ENCODE results near the gene GGT6.

The GGT6 gene

DNA sequence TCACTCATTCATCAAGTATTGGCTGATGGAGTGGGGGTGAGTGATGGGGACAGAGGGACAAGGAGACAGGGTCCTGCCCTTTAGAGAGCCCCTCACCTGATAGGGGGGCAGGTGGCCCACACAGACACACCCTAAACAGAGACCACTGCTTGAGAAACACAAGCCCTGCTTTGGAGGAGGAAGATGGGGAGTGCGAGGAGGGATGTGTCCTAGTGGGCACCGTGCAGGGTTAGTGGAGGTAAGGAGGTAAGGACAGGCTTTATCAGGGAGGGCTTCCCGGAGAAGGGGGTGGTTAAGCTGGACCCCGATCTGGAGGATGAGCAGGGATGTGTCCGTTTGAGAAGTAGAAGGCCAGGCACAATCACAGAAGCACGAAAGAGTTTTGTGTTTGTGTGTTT is 15.8 kb upstream of the GGT6 start:
- DNase-seq (ENCODE audit: low spot score), result no peak

DNA sequence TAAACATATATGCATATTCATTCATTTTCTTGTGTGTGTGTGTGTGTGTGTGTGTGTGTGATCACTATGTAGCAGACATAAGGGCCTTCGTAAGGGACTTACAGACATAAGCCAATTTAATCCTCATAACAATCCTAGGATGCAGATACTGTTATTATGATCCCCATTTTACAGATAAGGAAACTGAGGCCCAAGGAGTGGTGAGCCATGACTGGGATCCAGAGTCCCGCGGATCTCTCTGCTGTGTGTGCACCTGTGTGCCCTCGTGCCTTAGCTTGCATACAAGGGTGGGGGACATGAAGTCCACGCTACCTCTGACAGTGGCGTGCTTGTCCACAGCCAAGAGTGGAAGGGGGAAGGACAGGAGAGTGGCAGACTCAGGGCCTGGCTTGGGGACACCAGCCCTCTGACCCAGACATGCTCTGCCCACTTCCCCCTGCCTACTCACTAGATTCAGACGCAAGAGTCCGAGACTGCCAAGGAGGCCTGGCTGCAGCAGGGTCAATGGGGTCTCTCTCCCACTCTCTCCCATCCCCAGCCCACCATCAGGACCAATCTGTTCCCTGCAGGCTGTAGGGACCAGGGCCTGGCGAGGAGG is 14.2 kb upstream of the GGT6 start:
- DNase-seq (ENCODE audit: low spot score), result no peak

DNA sequence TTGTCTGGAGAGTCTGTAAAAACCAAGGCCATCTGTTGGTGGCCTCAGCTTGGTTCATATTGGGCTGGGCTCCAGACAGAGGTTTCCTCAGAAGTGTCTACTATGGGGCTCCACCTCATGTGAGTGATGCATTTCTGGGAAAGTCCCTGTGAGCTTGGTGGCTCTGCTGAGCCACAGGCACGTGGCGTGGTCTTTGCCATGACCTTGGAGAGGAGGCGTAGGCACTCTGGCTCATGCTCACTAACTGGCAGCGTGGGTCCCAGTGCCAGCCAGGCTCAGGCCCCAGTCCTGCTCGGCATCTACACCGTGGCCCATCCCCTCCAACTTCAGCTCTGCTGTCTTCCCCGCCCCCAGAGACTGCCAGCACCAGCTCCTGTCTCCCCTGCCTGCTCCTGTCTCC is 13.3 kb upstream of the GGT6 start:
- DNase-seq (ENCODE audit: low spot score), result peak; percentile 85

DNA sequence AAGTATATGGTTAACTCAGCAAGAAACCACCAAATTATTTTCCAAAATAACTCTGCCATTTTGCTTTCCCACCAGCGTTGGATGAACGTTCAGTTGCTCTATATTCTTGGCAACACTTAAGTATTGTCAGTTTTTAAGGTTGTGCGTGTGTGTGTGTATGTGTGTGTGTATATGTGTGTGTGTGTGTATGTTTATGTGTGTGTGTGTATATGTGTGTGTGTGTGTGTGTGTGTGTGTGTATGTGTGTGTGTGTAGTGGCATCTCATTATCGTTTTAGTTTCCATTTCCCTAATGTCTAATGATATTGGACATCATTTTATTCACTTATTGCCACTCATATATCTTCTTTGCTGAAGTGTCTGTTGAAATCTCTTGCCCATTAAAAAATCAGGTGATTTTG is 12.7 kb upstream of the GGT6 start:
- no peak for DNase-seq (ENCODE audit: low spot score)

DNA sequence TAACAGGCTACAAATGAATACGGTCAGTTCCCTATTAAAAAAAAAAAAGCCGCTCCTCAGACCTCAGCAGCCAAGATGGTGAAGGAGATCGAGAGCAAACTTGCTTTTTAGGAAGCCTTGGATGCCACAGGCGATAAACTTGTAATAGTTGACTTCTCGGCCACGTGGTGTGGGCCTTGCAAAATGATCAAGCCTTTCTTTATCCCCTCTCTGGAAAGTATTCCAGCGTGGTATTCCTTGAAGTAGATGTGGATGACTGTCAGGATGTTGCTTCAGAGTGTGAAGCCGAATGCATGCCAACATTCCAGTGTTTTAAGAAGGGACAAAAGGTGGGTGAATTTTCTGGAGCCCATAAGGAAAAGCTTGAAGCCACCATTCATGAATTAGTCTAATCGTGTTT is 11.8 kb upstream of the GGT6 start:
- DNase-seq (ENCODE audit: low spot score), result no peak

DNA sequence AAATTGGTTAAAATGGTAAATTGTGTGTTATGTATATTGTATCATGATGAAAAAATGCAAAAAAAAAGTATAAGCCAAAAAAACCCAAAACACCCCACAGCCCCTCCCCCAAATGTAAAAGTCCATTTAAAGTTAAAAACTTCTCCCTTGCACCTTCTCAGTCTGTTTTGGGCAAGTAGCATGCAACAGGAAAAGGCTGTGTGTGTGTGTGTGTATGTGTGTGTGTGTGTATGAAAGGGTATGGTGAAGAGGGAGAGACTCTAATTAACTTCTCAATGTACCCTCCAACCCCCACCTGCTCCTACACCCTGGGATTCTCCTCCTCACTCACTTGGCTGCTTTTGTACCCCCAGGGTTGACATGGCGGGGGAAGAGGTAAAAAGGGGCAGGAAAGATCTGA is 9.2 kb upstream of the GGT6 start:
- no peak for DNase-seq (ENCODE audit: low spot score)

DNA sequence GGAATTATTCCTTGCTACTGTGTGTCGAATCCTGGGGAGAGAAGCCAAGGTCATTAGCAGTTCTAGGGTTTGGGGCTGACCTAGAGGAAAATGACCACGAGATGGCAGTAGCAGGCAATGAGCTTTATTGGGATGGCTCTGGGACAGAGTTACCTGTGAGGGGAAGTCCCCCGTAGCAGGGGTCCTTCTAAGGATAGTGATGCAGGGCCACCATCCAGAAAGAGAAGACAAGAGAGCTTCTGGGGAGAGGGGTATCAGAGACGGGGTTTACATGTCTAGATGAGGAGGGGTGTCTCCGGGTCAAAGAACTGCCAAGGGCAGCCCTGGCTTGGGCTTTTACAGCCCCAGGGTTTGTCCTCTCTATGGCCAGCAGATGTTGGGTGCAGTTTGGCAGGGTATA is 6.4 kb upstream of the GGT6 start:
- peak; percentile 65 for DNase-seq (ENCODE audit: low spot score)

DNA sequence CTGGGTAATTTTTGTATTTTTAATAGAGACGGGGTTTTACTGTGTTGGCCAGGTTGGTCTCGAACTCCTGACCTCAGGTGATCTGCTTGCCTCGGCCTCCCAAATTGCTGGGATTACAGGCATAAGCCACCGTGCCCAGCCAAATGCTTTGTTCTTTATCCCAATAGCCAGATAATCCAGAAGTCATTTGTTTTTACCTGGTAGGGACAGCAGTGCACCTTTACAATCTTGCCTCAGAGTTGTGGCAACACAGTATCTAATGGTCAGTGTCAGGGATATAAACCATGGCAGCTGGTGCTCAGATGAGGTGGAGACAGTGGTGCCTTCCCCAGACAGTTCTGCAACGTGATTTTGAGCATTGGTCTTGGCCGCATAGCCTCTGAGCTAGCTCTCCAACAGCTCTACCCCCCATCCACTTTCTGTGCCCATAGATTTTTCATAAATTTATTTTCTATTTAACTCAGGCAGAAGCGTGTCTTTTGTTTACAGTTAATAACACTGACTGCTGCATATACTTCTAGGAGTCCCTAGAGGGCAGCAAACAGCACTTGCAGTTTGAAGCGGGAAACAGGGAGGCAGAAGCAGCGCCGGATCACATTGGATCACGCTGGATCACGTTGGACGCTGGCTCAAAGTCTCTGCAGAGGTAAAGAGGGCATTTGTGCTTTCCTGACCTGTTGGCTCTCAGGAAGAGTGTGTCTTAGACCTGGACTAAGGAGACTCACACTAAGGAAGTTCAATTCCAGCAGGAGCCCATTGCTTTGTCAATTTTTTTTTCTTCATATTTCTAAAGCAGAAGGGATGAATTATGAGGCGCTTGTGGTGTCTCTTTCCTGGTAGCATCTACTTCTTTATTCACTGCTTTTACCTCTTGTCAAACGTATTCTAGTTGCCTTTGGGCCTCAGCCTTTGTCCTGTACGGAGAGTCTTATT is 5.1 kb upstream of the GGT6 start:
- peak; percentile 77 for DNase-seq (ENCODE audit: low spot score)

DNA sequence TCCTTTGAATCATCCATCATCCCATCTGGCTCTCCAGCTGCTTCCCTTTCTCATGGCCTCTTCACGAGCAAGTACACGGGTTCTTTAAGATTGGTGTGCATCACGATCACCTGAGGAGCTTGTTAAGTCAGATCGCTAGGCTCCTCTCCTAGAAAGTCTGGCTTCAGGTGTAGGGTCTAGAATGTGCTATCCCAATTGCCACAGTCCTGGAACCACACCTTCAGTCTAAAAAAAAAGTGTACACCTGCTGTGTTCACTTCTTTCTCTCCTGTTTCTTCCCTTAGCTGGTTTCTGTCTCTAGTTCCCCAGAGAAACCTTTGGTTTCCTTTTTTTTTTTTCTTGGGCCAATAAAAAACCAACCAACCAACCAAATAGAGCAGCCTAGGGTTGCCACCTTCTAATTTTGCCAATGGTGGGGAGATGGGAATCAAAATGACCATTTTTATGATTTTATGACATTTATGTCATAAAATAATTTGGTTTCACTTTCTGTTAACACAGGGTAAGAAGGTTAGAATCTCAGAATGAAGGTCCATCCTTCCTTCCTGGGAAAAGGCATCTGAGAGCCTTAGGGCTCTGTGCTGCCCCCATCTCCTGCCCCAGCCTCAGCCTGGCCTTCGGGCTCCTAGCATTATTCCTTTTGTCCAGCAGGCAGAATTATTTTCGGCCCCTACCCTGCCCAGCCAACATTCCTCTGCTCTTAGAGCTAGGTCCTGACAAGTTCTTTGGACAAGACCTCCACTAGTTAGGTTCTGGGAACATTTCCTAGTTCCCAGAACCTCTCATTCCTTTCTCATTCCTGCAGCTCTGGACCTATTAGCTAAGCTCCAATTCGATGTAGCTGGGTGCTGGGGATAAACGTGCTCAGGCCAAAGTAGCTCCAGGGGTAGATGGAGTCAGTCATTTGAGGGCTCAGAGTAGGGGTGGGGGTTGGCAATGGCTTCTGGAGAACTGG is 1.9 kb upstream of the GGT6 start:
- no peak for DNase-seq (ENCODE audit: low spot score)

DNA sequence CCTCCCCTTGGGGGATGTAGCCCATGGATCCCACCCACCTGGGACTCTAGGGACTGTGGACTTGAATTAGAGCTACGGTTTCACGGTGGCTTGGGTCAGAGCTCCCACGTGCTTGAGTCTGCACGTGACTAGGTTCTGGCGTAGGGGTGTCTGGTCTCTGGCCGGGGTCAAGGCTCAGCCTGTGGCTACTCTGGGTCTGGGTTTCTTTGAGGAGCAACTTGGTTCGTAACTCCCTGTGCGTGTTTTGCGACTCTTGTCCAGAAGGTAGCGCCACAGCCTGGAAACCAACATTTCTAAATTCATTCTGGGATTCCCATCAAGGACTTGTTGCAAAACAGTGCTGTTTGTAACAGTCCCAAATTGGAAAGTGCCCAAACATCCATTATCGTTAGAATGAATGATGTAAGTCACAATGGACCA is 470 bp upstream of the GGT6 start:
- DNase-seq (ENCODE audit: low spot score), result no peak

DNA sequence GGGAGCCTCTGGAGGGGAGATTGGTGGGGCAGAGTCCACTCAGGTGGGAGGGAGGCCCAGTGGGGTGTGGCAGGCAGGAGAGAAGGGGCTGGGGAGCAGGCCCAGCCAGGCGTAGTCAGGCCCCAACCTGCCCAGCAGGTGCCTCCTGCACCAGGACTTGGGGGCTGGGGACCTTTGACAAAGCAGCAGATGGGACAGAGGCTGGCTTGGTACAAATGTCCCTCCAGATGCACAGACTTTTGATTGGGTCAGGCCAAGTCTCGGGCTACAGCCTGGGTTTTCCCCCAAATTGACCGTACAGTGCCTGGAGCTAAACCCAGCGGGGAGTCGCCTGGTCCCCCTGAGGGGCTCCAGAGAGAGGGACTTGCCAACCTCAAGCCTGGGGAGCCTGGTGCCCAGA is 411 bp downstream of the GGT6 start:
- no peak for DNase-seq (ENCODE audit: low spot score)

DNA sequence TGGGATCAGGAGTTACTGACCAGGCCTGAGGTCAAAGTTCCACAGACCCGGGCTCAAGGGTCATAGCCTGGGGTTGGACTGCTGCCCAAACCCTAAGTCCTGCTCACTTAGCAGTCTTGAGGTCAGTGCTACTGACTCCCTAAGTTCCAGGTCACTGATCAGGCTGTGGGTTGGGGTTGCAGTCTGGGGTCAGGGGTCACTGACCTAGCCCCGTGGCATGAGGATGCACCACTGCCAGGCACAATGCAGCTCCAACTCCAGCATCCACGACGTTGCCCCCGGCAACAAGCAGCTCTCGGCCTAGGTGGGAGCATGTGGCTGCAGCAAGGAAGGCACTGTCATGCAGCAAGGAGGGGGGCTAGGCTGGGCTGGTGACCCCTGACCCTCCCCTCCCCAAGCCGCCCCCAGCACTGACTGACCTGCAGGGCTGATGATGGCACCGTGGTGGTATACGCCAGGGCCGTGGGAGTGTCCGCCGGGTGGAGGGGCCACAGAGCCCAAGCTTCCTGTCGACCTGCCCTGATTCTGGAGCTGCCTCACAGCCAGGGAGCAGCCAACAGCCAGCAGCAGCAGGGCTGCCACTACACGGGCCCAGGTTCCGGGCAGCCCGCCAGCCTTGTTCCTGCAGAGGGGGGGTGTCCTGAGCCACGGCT is 1.1 kb downstream of the GGT6 start:
- no peak for DNase-seq (ENCODE audit: low spot score)

DNA sequence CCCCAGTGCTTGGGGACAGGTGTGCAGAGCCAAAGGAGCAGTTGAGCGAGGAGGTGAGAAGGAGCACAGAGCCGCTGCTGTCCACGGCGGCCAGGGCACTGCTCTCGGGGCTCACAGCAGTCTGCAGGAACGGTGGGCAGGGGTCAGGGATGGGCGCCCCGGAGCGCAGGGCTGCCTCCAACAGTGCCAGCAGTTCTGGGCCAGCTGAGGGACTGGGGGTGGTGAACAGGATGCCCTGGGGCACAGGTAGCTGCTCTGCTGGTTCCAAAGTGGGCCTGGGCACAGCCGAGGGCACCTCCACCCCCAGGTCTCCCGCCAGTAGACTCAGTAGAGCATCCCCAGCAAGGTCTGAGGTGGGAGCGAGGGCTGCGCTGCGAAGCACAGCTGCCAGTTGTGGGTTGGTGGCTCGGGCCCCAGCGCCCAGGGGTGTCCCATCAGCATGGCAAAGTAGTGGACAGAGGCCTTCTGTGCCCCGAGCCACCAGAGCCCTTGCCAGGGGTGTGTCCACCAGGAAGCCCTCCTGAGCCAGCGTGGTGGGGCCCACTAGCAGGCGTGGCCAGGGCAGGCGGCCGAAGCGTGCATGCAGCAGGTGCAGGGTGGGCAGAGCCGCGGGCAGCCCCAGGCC is 1.9 kb downstream of the GGT6 start:
- DNase-seq (ENCODE audit: low spot score), result no peak

DNA sequence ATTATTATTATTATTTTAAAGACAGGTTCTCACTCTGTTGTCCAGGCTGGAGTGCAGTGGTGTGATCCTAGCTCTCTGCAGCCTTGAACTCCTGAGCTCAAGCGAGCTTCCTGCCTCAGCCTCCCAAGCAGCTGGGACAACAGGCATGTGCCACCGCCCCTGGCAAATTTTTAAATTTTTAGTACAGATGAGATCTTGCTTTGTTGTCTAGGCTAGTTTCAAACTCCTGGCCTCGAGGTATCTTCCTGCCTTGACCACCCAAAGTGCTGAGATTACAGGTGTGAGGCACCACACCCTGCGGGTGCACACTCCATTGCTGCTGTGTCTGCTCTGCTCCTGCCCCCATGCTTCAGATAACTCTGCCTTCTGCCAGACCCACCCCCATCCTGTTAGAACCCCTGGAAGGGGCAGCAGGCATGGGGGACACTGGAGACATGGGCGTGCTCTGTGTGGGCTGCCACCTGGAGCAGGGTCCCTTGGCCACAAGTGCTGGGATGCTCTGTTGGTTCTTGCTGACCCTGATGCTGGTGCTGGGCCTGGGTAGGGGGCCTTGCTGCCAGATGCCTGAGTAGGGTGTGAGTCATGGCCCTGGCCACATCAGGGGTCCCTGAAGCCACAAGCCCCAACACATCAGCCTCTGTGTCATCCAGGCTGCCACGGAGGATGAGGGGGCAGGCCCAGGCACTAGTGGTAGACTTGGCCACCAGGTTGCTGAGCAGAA is 2.6 kb downstream of the GGT6 start:
- DNase-seq (ENCODE audit: low spot score), result no peak

DNA sequence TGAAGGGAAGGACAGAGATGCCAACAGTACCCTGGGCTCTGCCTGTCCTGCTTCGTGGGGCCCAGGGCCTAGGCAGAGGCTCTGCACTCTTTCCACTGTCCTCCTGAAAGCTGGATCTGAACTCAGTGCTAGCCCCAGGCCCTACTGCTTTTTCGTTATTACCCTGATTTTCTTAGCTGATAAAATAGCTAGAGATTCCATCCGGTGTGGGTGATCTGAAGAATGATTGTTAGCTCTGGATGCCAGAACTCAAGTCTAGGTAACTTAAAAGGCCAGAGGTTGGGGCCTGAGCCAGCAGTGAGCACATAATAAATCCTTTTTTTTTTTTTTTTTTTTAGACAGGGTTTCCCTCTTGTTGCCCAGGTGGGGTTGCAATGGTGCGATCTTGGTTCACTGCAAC is 3.4 kb downstream of the GGT6 start:
- DNase-seq (ENCODE audit: low spot score), result no peak

DNA sequence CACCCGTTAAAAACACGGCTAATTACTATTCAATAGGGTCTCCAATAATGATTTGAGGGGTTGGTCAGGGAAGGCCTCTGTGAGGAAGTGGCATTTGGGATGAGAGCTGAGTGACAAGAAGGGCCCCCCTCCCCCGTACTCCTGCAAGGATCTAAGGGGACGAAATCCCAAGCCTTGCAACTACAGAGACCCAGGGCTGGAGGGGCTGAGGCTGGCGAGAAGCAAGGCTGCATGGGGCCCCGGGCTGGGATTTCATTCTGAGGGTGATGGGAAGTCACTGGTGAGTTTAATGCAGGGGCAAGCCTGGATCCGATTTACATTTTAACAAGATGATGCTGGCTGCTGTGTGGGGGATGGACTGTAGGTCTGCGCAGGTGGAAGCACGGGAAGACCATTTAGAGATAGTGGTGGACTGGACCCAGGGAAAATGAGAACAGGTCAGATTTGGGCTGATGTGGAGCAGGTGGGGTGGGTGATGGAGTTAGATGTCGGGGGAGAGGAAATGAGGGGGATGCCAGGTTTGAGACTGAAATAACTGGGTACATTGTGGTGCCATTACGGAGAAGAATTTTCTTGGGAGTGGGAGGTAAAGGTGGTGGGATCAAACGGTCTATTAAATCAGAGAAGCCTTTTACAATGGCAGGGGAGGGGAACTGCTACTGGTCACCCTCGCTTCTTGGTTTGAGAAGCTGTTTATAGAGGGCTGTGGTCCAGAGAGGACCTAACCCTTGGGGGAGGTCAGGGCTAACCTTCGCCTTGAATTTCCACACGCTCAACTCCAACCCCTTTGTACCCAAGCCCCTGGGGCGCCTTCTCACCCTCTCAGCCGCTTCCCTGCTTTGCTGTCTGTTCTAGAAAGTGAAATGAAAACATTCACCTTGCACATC is 4.3 kb downstream of the GGT6 start:
- no peak for DNase-seq (ENCODE audit: low spot score)

DNA sequence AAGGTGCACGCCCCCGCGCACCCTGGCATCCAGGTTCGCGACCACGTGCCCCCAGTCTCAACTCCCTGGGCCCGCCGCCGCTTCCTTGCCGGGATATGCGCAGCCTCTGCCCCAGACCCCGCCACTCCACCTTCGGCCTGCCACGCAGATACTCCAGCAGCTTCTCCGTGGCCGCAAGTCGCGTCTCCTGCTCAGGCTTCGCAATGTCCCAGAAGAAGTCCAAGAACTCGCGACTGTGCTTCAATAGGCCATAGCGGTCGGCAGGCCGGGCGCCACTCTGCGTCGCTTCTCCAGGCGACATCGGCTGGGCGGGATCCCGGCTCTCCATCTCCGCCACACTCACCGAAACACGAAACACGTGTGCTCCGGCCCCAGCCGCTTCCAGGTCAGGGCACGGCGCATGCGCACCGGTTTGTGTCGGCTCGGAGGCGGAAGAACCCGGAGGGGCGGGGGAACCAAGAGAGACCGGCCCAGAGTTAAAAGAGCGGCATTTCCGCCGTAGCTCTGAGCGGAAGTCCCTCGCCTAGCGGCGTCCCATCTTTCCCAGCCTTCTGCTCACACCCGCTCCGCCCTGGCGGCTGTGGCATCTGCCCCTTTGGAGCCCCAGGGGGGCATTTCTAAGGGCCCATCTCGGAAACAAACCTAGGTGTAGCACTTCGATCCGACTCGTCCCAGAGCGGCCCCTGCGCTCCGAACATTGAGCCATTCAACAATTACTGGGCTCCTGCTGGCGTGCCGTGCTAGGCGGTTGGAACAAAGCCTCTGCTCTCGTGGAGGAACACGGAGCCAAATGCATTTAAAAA is 5.2 kb downstream of the GGT6 start, which contains the start of gene MYBBP1A:
Gene MYBBP1A (minus strand): TSS at position 388 of the 803 bp plus-strand sequence. CDS start 60 bp downstream, at position 328.
- DNase-seq (ENCODE audit: low spot score), result peak; percentile 96

DNA sequence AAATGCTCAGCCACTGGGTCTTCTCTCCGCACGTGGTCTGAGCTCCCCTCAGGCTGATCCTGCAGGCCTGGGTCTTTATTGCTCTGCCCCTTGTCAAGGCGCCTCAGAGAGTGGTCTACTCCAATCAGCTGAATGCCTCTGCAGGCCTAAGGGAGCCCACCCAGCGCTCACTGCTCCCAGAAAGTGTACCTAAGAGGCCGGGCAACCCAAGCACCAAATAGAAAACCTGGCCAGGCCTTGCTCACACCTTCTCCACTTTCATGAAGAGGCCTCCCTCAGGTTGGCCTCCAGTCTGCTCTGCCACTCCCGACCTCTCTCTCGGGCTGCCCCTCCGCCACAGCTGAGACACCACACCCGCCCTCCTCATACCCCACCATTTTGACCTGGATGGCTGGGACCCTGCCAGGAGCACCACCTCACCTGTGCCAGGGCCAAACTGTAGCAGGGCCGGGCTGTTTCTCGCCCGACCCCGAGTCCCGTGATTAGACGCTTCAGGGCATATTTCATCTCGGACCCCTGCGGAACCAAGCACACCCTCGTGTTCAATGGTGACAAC is 5.9 kb downstream of the GGT6 start:
- DNase-seq (ENCODE audit: low spot score), result no peak

DNA sequence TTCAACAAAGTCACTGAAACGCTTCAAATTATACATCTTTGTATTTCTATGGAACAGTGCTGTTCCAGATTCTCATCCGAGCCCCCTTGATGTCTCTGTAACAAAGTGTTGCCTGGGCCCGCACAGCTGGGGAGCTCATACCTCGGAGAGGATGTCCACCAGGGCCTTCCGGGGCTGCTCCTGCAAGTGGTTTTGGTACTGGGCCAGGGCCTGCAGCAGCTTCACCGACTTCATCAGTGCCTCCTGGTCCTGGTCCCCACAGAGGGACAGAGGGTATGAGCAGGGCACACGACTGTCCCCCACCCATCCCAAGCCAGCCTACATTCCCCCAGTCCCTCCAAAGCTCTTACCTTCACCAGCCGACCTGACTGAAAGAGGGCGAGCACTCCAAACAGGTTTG is 6.7 kb downstream of the GGT6 start:
- DNase-seq (ENCODE audit: low spot score), result no peak
